AG09309 (cell line): ENCODE data around the gene APLF.

Source experiments
- DNase-seq: peaks from one replicate; pipeline ENCODE4 v3.0.0-alpha.2; 2010; ENCODE audit warnings: low read depth
- H3K4me3 ChIP-seq: 2 replicates; pipeline ENCODE4 v1.5.1; 2011; ENCODE audit warnings: mild to moderate bottlenecking, low read depth, low read length, moderate library complexity; ENCODE audit not compliant: control insufficient read depth
- CTCF ChIP-seq: IDR thresholded peaks from 2 replicates; pipeline ENCODE4 v1.5.1; 2011; ENCODE audit warnings: mild to moderate bottlenecking, low read depth, low read length, inconsistent platforms; ENCODE audit not compliant: insufficient read depth, control insufficient read depth; ENCODE audit errors: missing control alignments

Gene APLF

GRCh38 chr2:68560545-68560944, 93.2 kb downstream of the APLF start:
- no peak for TF ChIP-seq CTCF
- H3K4me3 ChIP-seq, result no peak overlapping the region
- DNase-seq, result no peak

GRCh38 chr2:68561372-68561771, 94.0 kb downstream of the APLF start:
- no peak for TF ChIP-seq CTCF

GRCh38 chr2:68562934-68563333, 95.5 kb downstream of the APLF start:
- no peak overlapping the region for H3K4me3 ChIP-seq
- TF ChIP-seq CTCF, result no peak

More at GRCh38 chr2:68561372-68561771, 94.0 kb downstream of the APLF start:
- DNase-seq, result no peak
- no peak overlapping the region for H3K4me3 ChIP-seq

GRCh38 chr2:68564426-68564825, 97.0 kb downstream of the APLF start:
- TF ChIP-seq CTCF, result no peak
- H3K4me3 ChIP-seq, result no peak overlapping the region
- DNase-seq, result no peak

More at GRCh38 chr2:68562934-68563333, 95.5 kb downstream of the APLF start:
- no peak for DNase-seq

- TF ChIP-seq CTCF, result no peak
- no peak for DNase-seq
- no peak overlapping the region for H3K4me3 ChIP-seq
Observed at GRCh38 chr2:68565273-68565672, 97.9 kb downstream of the APLF start.

- H3K4me3 ChIP-seq, result no peak overlapping the region
- no peak for DNase-seq
- no peak for TF ChIP-seq CTCF
Observed at GRCh38 chr2:68565858-68566257, 98.5 kb downstream of the APLF start.

GRCh38 chr2:68566362-68566761, 99.0 kb downstream of the APLF start:
- TF ChIP-seq CTCF, result no peak
- DNase-seq, result no peak
- H3K4me3 ChIP-seq, result no peak overlapping the region
